GM19239 (cell line): ENCODE results near the gene MAP2K6.
"Not testable (repeated sequence)": the region's sequence is repeated elsewhere in the genome, so short reads cannot be mapped to it uniquely, and the experiment has no call there.

Source experiments
- DNase-seq: peaks from one replicate; pipeline ENCODE4 v3.0.0; 2011; ENCODE audit warnings: low spot score; ENCODE audit not compliant: insufficient read length
- FAIRE-seq: peaks from 2 replicates; lab custom pipeline; 2011; peaks lifted over from hg19 to GRCh38; lab: Jason Lieb, UNC

MAP2K6 gene

GRCh38 chr17:69451416-69452394 is 37.2 kb downstream of the MAP2K6 start:
- DNase-seq (no peak), FAIRE-seq (peak; percentile 28)

GRCh38 chr17:69452664-69453260 is 38.3 kb downstream of the MAP2K6 start:
- DNase-seq = no peak
- FAIRE-seq = no peak

- DNase-seq (no peak), FAIRE-seq (no peak)
Measured at GRCh38 chr17:69454051-69454450, 39.6 kb downstream of the MAP2K6 start.

GRCh38 chr17:69455040-69455439 is 40.5 kb downstream of the MAP2K6 start:
- FAIRE-seq (no peak), DNase-seq (no peak)

GRCh38 chr17:69457603-69458002 is 43.1 kb downstream of the MAP2K6 start:
- FAIRE-seq (no peak), DNase-seq (no peak)

GRCh38 chr17:69460963-69461922 is 46.7 kb downstream of the MAP2K6 start:
- DNase-seq (no peak), FAIRE-seq (no peak)

- DNase-seq (no peak), FAIRE-seq (no peak)
Measured at GRCh38 chr17:69461951-69462369, 47.5 kb downstream of the MAP2K6 start.

- FAIRE-seq (no peak), DNase-seq (no peak)
Measured at GRCh38 chr17:69462882-69463281, 48.4 kb downstream of the MAP2K6 start.

GRCh38 chr17:69466451-69466850 is 52.0 kb downstream of the MAP2K6 start:
- no peak for FAIRE-seq
- no peak for DNase-seq

GRCh38 chr17:69466905-69467667 is 52.6 kb downstream of the MAP2K6 start:
- DNase-seq (no peak), FAIRE-seq (no peak)

- no peak for FAIRE-seq
- no peak for DNase-seq
Measured at GRCh38 chr17:69468207-69468606, 53.7 kb downstream of the MAP2K6 start.

GRCh38 chr17:69470702-69471101 is 56.2 kb downstream of the MAP2K6 start:
- DNase-seq = no peak
- FAIRE-seq = no peak

GRCh38 chr17:69471406-69471805 is 56.9 kb downstream of the MAP2K6 start:
- FAIRE-seq (no peak), DNase-seq (no peak)

GRCh38 chr17:69473841-69474831 is 59.6 kb downstream of the MAP2K6 start:
- FAIRE-seq = no peak
- DNase-seq = no peak

- DNase-seq (no peak), FAIRE-seq (no peak)
Measured at GRCh38 chr17:69477204-69477902, 62.9 kb downstream of the MAP2K6 start.

- DNase-seq (no peak), FAIRE-seq (no peak)
Measured at GRCh38 chr17:69477903-69478266, 63.4 kb downstream of the MAP2K6 start.

- FAIRE-seq (no peak), DNase-seq (no peak)
Measured at GRCh38 chr17:69478916-69479315, 64.4 kb downstream of the MAP2K6 start.

- not testable (repeated sequence) for DNase-seq, FAIRE-seq
Measured at GRCh38 chr17:69479756-69480155, 65.3 kb downstream of the MAP2K6 start.
